Measurements from ENCODE around the gene CMPK1. TPM values are rescaled to one million over a fixed set of nuclear protein-coding genes. Genes with fewer than 3 reads are reported as not detected.

Gene CMPK1
- polyA plus RNA-seq, 2 donors = 81.2 to 105 TPM

- 98% methylated on average over 5 of the region's 5 CpGs for WGBS, 2 donors
- no peak overlapping the region for H3K4me3 ChIP-seq (ENCODE audit: low read depth in 1 of 2, low read length in 2 of 2)
Observed at GRCh38 chr1:47386268-47386667, 52.7 kb downstream of the CMPK1 start.

GRCh38 chr1:47388030-47388890 lies 54.7 kb downstream of the CMPK1 start:
- H3K27ac ChIP-seq (ENCODE audit: low read depth in 2 of 2, low read length in 1 of 2) = no peak overlapping the region
- WGBS, 2 donors = 26 to 31% methylated on average over 10 of the region's 10 CpGs
- H3K27me3 ChIP-seq (ENCODE audit: control insufficient read depth in 1 of 2, insufficient read depth in 2 of 2, low read length in 2 of 2) = no peaks in the 10 kb centered on the region
- no peaks in the 10 kb centered on the region for H3K36me3 ChIP-seq (ENCODE audit: control insufficient read depth in 2 of 2, insufficient read depth in 2 of 2, low read length in 1 of 2)
- no peaks in the 10 kb centered on the region for H3K4me1 ChIP-seq (ENCODE audit: control insufficient read depth in 2 of 2, insufficient read depth in 2 of 2, low read length in 1 of 2)
- no peak overlapping the region for H3K4me3 ChIP-seq (ENCODE audit: low read depth in 1 of 2, low read length in 2 of 2)
- H3K9me3 ChIP-seq (ENCODE audit: control insufficient read depth in 2 of 2, insufficient read depth in 1 of 2, low read depth in 1 of 2, low read length in 1 of 2) = no peaks in the 10 kb centered on the region

More at GRCh38 chr1:47386268-47386667, 52.7 kb downstream of the CMPK1 start:
- no peak overlapping the region for H3K27ac ChIP-seq (ENCODE audit: low read depth in 2 of 2, low read length in 1 of 2)
- H3K9me3 ChIP-seq (ENCODE audit: control insufficient read depth in 2 of 2, insufficient read depth in 1 of 2, low read depth in 1 of 2, low read length in 1 of 2) = no peaks in the 10 kb centered on the region
- no peaks in the 10 kb centered on the region for H3K27me3 ChIP-seq (ENCODE audit: control insufficient read depth in 1 of 2, insufficient read depth in 2 of 2, low read length in 2 of 2)
- no peaks in the 10 kb centered on the region for H3K4me1 ChIP-seq (ENCODE audit: control insufficient read depth in 2 of 2, insufficient read depth in 2 of 2, low read length in 1 of 2)
- no peaks in the 10 kb centered on the region for H3K36me3 ChIP-seq (ENCODE audit: control insufficient read depth in 2 of 2, insufficient read depth in 2 of 2, low read length in 1 of 2)

- Histone ChIP-seq H3K36me3 (ENCODE audit: control insufficient read depth in 2 of 2, insufficient read depth in 2 of 2, low read length in 1 of 2) (no peaks in the 10 kb centered on the region), H3K4me1 (ENCODE audit: control insufficient read depth in 2 of 2, insufficient read depth in 2 of 2, low read length in 1 of 2) (no peaks in the 10 kb centered on the region), H3K27ac (ENCODE audit: low read depth in 2 of 2, low read length in 1 of 2) (no peak overlapping the region), H3K4me3 (ENCODE audit: low read depth in 1 of 2, low read length in 2 of 2) (no peak overlapping the region), H3K27me3 (ENCODE audit: control insufficient read depth in 1 of 2, insufficient read depth in 2 of 2, low read length in 2 of 2) (no peaks in the 10 kb centered on the region), H3K9me3 (ENCODE audit: control insufficient read depth in 2 of 2, insufficient read depth in 1 of 2, low read depth in 1 of 2, low read length in 1 of 2) (no peaks in the 10 kb centered on the region)
- WGBS, 2 donors = 19 to 20% methylated on average over 3 of the region's 3 CpGs
Observed at GRCh38 chr1:47388891-47389238, 55.3 kb downstream of the CMPK1 start.

- Histone ChIP-seq H3K36me3 (ENCODE audit: control insufficient read depth in 2 of 2, insufficient read depth in 2 of 2, low read length in 1 of 2) (no peaks in the 10 kb centered on the region), H3K27me3 (ENCODE audit: control insufficient read depth in 1 of 2, insufficient read depth in 2 of 2, low read length in 2 of 2) (no peaks in the 10 kb centered on the region), H3K4me1 (ENCODE audit: control insufficient read depth in 2 of 2, insufficient read depth in 2 of 2, low read length in 1 of 2) (no peaks in the 10 kb centered on the region), H3K27ac (ENCODE audit: low read depth in 2 of 2, low read length in 1 of 2) (no peak overlapping the region), H3K4me3 (ENCODE audit: low read depth in 1 of 2, low read length in 2 of 2) (no peak overlapping the region), H3K9me3 (ENCODE audit: control insufficient read depth in 2 of 2, insufficient read depth in 1 of 2, low read depth in 1 of 2, low read length in 1 of 2) (no peaks in the 10 kb centered on the region)
- whole genome bisulfite sequencing, 2 donors = 43 to 48% methylated on average over 2 of the region's 2 CpGs
Observed at GRCh38 chr1:47389731-47390130, 56.1 kb downstream of the CMPK1 start.

GRCh38 chr1:47390843-47391242 lies 57.3 kb downstream of the CMPK1 start:
- WGBS, 2 donors = 73 to 79% methylated on average over 2 of the region's 2 CpGs
- no peaks in the 10 kb centered on the region for H3K36me3 ChIP-seq (ENCODE audit: control insufficient read depth in 2 of 2, insufficient read depth in 2 of 2, low read length in 1 of 2)
- no peaks in the 10 kb centered on the region for H3K27me3 ChIP-seq (ENCODE audit: control insufficient read depth in 1 of 2, insufficient read depth in 2 of 2, low read length in 2 of 2)
- H3K9me3 ChIP-seq (ENCODE audit: control insufficient read depth in 2 of 2, insufficient read depth in 1 of 2, low read depth in 1 of 2, low read length in 1 of 2) = no peaks in the 10 kb centered on the region
- H3K4me3 ChIP-seq (ENCODE audit: low read depth in 1 of 2, low read length in 2 of 2) = no peak overlapping the region
- no peaks in the 10 kb centered on the region for H3K4me1 ChIP-seq (ENCODE audit: control insufficient read depth in 2 of 2, insufficient read depth in 2 of 2, low read length in 1 of 2)
- H3K27ac ChIP-seq (ENCODE audit: low read depth in 2 of 2, low read length in 1 of 2) = no peak overlapping the region

GRCh38 chr1:47393141-47393540 lies 59.6 kb downstream of the CMPK1 start:
- no peak overlapping the region for H3K27ac ChIP-seq (ENCODE audit: low read depth in 2 of 2, low read length in 1 of 2)
- no peaks in the 10 kb centered on the region for H3K9me3 ChIP-seq (ENCODE audit: control insufficient read depth in 2 of 2, insufficient read depth in 1 of 2, low read depth in 1 of 2, low read length in 1 of 2)
- no peak overlapping the region for H3K4me3 ChIP-seq (ENCODE audit: low read depth in 1 of 2, low read length in 2 of 2)
- H3K4me1 ChIP-seq (ENCODE audit: control insufficient read depth in 2 of 2, insufficient read depth in 2 of 2, low read length in 1 of 2) = no peaks in the 10 kb centered on the region
- H3K27me3 ChIP-seq (ENCODE audit: control insufficient read depth in 1 of 2, insufficient read depth in 2 of 2, low read length in 2 of 2) = no peaks in the 10 kb centered on the region
- H3K36me3 ChIP-seq (ENCODE audit: control insufficient read depth in 2 of 2, insufficient read depth in 2 of 2, low read length in 1 of 2) = no peaks in the 10 kb centered on the region
- WGBS, 2 donors = 54 to 66% methylated on average over 5 of the region's 5 CpGs

GRCh38 chr1:47395433-47395832 lies 61.8 kb downstream of the CMPK1 start:
- WGBS, 2 donors = 74 to 76% methylated on average over 3 of the region's 3 CpGs
- Histone ChIP-seq H3K36me3 (ENCODE audit: control insufficient read depth in 2 of 2, insufficient read depth in 2 of 2, low read length in 1 of 2) (no peaks in the 10 kb centered on the region), H3K9me3 (ENCODE audit: control insufficient read depth in 2 of 2, insufficient read depth in 1 of 2, low read depth in 1 of 2, low read length in 1 of 2) (no peaks in the 10 kb centered on the region), H3K27me3 (ENCODE audit: control insufficient read depth in 1 of 2, insufficient read depth in 2 of 2, low read length in 2 of 2) (no peaks in the 10 kb centered on the region), H3K27ac (ENCODE audit: low read depth in 2 of 2, low read length in 1 of 2) (no peak overlapping the region), H3K4me1 (ENCODE audit: control insufficient read depth in 2 of 2, insufficient read depth in 2 of 2, low read length in 1 of 2) (no peaks in the 10 kb centered on the region), H3K4me3 (ENCODE audit: low read depth in 1 of 2, low read length in 2 of 2) (no peak overlapping the region)

- no peak overlapping the region for H3K27ac ChIP-seq (ENCODE audit: low read depth in 2 of 2, low read length in 1 of 2)
- no peaks in the 10 kb centered on the region for H3K4me1 ChIP-seq (ENCODE audit: control insufficient read depth in 2 of 2, insufficient read depth in 2 of 2, low read length in 1 of 2)
- no peak overlapping the region for H3K4me3 ChIP-seq (ENCODE audit: low read depth in 1 of 2, low read length in 2 of 2)
- H3K36me3 ChIP-seq (ENCODE audit: control insufficient read depth in 2 of 2, insufficient read depth in 2 of 2, low read length in 1 of 2) = no peaks in the 10 kb centered on the region
- WGBS, 2 donors = 93 to 96% methylated on average over 6 of the region's 6 CpGs
- no peaks in the 10 kb centered on the region for H3K9me3 ChIP-seq (ENCODE audit: control insufficient read depth in 2 of 2, insufficient read depth in 1 of 2, low read depth in 1 of 2, low read length in 1 of 2)
- H3K27me3 ChIP-seq (ENCODE audit: control insufficient read depth in 1 of 2, insufficient read depth in 2 of 2, low read length in 2 of 2) = no peaks in the 10 kb centered on the region
Observed at GRCh38 chr1:47396671-47397196, 63.1 kb downstream of the CMPK1 start.

GRCh38 chr1:47399138-47399845 lies 65.7 kb downstream of the CMPK1 start:
- no peak overlapping the region for H3K4me3 ChIP-seq (ENCODE audit: low read depth in 1 of 2, low read length in 2 of 2)
- 91 to 92% methylated on average over 4 of the region's 4 CpGs for WGBS, 2 donors
- H3K27me3 ChIP-seq (ENCODE audit: control insufficient read depth in 1 of 2, insufficient read depth in 2 of 2, low read length in 2 of 2) = no peaks in the 10 kb centered on the region
- H3K36me3 ChIP-seq (ENCODE audit: control insufficient read depth in 2 of 2, insufficient read depth in 2 of 2, low read length in 1 of 2) = no peaks in the 10 kb centered on the region
- no peak overlapping the region for H3K27ac ChIP-seq (ENCODE audit: low read depth in 2 of 2, low read length in 1 of 2)
- H3K4me1 ChIP-seq (ENCODE audit: control insufficient read depth in 2 of 2, insufficient read depth in 2 of 2, low read length in 1 of 2) = no peaks in the 10 kb centered on the region
- no peaks in the 10 kb centered on the region for H3K9me3 ChIP-seq (ENCODE audit: control insufficient read depth in 2 of 2, insufficient read depth in 1 of 2, low read depth in 1 of 2, low read length in 1 of 2)
